ENCODE data around the gene PTPRK.
"Not testable (repeated sequence)": the region's sequence is repeated elsewhere in the genome, so short reads cannot be mapped to it uniquely, and the experiment has no call there.

Gene PTPRK

DNA sequence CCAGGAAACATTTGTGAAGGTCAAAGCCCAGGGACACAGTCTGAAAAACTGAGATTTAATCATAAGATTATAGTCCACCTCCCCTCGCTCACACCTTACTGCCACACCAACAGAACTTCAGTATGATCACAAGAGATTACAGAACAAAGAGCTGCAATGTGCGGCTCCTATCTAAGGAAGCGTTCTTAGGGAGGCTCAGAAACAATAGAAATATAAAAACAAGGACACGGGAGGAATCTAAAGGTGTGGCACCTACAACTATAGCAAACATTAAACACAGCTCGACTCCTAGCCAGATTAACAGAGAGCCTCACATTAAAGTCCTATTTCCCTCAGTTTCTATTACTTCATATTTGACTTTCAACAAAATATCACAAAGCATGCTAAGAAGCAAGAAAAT lies 579.2 kb downstream of the PTPRK start:
- no peak for DNase-seq

DNA sequence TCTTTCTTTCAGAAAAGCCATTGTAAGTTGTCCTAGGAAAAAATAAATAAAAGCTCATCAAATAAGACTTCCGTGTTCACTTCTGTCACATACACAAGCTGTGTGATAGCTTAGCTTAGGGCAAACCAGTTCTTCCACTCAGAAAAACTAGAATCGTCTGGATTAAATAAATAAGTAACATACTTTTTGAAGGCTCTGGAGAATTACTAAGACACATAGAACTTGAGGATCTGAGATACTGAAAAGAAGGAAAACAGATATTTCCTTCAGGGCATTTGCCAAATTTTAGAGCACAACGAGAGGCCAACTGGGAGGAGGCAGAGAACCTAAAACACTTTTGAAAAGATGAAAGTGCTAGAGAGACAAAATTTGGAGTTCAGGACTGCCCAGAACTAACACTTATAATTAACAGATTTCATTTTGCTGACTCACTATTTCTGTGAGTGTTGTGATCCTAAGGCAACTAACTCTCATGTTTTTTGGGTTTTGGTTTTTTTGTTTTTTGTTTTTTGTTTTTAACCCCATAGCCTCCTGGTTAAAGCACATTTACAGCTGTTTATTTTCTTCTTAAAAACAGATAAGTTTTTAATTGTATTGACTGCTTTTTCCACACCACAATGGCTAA lies 580.8 kb downstream of the PTPRK start:
- no peak for DNase-seq

DNA sequence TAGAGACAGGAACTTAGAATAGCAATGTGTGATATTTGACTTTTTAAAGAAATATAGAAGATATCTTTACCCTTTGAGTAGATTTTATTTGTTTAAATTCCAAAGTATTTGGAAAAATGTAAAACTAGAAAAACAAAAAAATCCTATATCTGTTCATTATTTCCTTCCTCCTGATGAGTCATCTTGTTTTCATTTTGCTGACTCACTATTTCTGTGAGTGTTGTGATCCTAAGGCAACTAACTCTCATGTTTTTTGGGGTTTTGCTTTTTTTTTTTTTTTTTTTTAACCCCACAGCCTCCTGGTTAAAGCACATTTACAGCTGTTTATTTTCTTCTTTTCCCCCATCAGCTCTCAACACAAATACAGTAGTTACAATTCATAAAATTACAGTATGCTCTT lies 581.7 kb downstream of the PTPRK start:
- peak; percentile 16 for DNase-seq

- no peak for DNase-seq
These were observed 582.7 kb downstream of the PTPRK start for GRCh38 chr6:127937747-127938146.

GRCh38 chr6:127937102-127937501 lies 583.3 kb downstream of the PTPRK start:
- no peak for DNase-seq

DNA sequence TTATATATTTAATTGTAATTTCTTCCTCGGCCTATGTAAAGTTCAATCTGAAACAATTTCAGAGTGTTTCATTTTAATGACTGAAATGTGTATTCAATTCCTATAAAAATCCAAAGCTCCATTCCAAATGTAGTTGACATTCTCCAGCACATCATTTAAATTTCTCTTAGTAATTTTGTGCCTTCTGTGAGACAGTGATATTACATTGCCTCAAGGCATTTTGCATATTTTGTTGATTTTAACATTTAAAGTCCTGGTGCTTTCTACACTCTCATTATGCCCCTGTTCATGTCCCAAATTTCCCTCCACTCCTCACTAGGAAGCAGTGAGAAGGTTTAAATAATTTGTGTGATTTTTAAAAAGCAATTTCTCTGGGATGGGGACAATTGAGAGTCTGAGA lies 585.4 kb downstream of the PTPRK start:
- no peak for DNase-seq

GRCh38 chr6:127933852-127934840 lies 586.3 kb downstream of the PTPRK start:
- no peak for DNase-seq

- DNase-seq: no peak
These were observed 587.3 kb downstream of the PTPRK start for GRCh38 chr6:127933137-127933536.

DNA sequence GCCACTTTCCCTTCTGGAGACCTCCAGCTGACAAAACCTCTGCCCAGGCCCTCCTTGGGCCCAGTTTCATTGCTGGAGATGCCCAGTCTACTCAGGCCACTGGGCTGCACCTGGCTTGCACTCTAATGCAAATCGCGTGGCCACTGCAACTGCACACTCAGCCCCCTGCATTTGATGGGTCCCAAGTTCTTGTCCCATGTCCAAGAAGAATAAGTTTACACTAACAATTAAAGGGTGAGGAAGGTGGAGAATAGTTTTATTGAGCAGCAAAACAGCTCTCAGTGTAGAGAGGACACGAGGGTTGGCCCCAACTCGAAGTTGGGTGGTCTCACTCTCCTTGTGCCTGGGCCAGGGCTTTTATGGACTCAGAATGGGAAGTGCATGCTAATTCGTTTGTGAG lies 587.7 kb downstream of the PTPRK start:
- DNase-seq: no peak

DNA sequence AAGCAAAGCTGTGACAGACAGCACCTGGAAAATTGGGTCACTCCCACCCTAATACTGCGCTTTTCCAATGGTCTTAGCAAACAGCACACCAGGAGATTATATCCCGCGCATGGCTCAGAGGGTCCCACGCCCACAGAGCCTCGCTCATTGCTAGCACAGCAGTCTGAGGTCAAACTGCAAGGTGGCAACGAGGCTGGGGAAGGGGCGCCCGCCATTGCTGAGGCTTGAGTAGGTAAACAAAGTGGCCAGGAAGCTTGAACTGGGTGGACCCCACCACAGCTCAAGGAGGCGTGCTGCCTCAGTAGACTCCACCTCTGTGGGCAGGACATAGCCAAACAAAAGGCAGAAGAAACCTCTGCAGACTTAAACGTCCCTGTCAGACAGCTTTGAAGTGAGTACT lies 594.0 kb downstream of the PTPRK start:
- not testable (repeated sequence) for DNase-seq

DNA sequence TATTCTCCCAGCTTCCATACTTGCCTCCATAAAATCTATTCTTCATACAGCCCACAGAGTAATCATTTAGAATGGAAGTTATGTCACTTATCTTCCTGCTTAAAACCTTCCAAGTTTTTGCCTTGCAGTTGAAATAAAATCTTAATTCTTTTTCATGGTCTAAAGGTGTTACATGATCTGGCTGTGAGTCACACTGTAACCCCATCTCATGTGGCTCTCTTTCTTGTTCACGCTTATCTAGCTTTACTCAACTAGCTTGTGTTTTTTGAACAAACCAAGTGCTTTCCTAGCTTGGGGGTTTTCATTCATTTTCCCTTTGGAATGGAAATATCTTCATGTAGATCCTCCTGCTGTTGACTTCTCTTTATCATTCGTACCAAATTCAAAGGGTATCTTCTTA lies 596.0 kb downstream of the PTPRK start:
- DNase-seq: no peak

- DNase-seq: no peak
These were observed 596.4 kb downstream of the PTPRK start for GRCh38 chr6:127924031-127924430.

DNA sequence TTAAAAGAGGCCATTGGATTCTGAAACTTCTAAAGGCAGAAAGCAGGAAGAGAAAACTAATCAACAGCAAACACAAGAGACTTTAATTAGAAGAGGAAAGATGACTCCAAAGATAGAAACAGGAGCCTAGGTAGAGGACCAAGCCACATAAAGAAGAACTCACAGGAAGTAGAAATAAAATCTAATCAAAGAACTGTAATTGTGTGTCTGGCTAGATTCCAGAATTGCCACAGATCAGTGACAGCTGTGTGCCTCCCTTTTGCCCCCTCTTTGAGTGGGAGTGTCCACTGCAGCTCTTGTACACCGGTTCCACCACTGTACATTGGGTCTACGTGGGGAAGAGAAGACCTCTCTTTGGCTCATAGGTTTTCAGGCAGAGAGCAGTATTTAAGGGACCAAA lies 597.3 kb downstream of the PTPRK start:
- no peak for DNase-seq

- DNase-seq: no peak
These were observed 598.4 kb downstream of the PTPRK start for GRCh38 chr6:127921982-127922381.

- no peak for DNase-seq
These were observed 599.6 kb downstream of the PTPRK start for GRCh38 chr6:127920804-127921203.
